Spleen (tissue), 11 donors: Measurements from ENCODE around the gene GMPPB. TPM values are rescaled to one million over a fixed set of nuclear protein-coding genes. Genes with fewer than 3 reads are reported as not detected.
"Not testable (repeated sequence)": the region's sequence is repeated elsewhere in the genome, so short reads cannot be mapped to it uniquely, and the experiment has no call there.

Experiments used
- DNase-seq: peaks from one replicate; pipeline ENCODE4 v3.0.0-alpha.2; 2020
- H3K27ac ChIP-seq, 8 donors: fragments of 200-600 bp; sonication (generic) in 7 of 8; 1 replicate in 4 of 8; 2 replicates in 4 of 8; pipeline versions ENCODE4 v1.5.0 to v1.8.0; 2016 to 2021; ENCODE audit warnings: inconsistent platforms in 4 of 8, mild to moderate bottlenecking in 4 of 8, moderate library complexity in 1 of 8
- H3K27me3 ChIP-seq, 7 donors: fragments of 200-600 bp; sonication (generic) in 6 of 7; replicated peaks in 1 of 7; 1 replicate in 4 of 7; 2 replicates in 3 of 7; pipeline versions ENCODE4 v1.5.0 to v1.8.0; 2016 to 2021; ENCODE audit warnings: inconsistent platforms in 3 of 7, mild to moderate bottlenecking in 1 of 7
- H3K36me3 ChIP-seq, 6 donors: fragments of 200-600 bp; sonication (generic) in 5 of 6; 1 replicate in 4 of 6; 2 replicates in 2 of 6; pipeline versions ENCODE4 v1.5.0 to v1.8.0; 2016 to 2021; ENCODE audit warnings: inconsistent platforms in 2 of 6
- H3K4me1 ChIP-seq, 6 donors: fragments of 200-600 bp; sonication (generic) in 5 of 6; 1 replicate in 3 of 6; 2 replicates in 3 of 6; pipeline versions ENCODE4 v1.5.0 to v1.8.0; 2016 to 2021; ENCODE audit warnings: inconsistent platforms in 3 of 6
- H3K4me3 ChIP-seq, 8 donors: fragments of 200-600 bp; sonication (generic) in 7 of 8; 1 replicate in 4 of 8; 2 replicates in 4 of 8; pipeline versions ENCODE4 v1.5.0 to v1.8.0; 2016 to 2021; ENCODE audit warnings: inconsistent platforms in 4 of 8, mild to moderate bottlenecking in 4 of 8, moderate library complexity in 2 of 8
- H3K9me3 ChIP-seq, 8 donors: fragments of 200-600 bp; sonication (generic) in 7 of 8; 1 replicate in 4 of 8; 2 replicates in 4 of 8; pipeline versions ENCODE4 v1.5.0 to v1.8.0; 2016 to 2021; ENCODE audit warnings: inconsistent platforms in 4 of 8
- CTCF ChIP-seq, 11 experiments: fragments of 200-600 bp in 7 of 11; fragments of 450-650 bp in 4 of 11; sonication (generic) in 4 of 11; IDR thresholded peaks in 8 of 11; conservative IDR thresholded peaks in 3 of 11; 1 replicate in 7 of 11; 2 replicates in 4 of 11; pipeline versions ENCODE4 v1.4.0 to v1.8.0; 2016 to 2021; ENCODE audit warnings: antibody characterized with exemption in 11 of 11, inconsistent platforms in 4 of 11, mild to moderate bottlenecking in 1 of 11
- POLR2A ChIP-seq, 3 donors: fragments of 450-650 bp; IDR thresholded peaks; one replicate each; pipeline ENCODE4 v1.5.1; 2017; ENCODE audit warnings: antibody characterized with exemption in 3 of 3, mild to moderate bottlenecking in 1 of 3
- POLR2AphosphoS5 ChIP-seq, 3 donors: sonication (generic); formaldehyde crosslinking; IDR thresholded peaks; one replicate each; pipeline ENCODE4 v1.5.1; 2017; ENCODE audit warnings: antibody characterized with exemption in 3 of 3
- WGBS, 5 donors: extraction: QIAGEN DNeasy Blood & Tissue Kit in 3 of 5; methylation state at CpG; one replicate each; pipeline versions ENCODE4 v1.1.5 to v1.1.7; 2013 to 2018; 5-methylcytosine and 5-hydroxymethylcytosine counted together
- intact Hi-C: fragments of 100-400 bp; cut with DNase I; formaldehyde crosslinking; loops from one replicate; pipeline ENCODE4 v1.15.0; 2023; ENCODE audit warnings: low total_unique reads
- polyA plus RNA-seq, 3 donors: library from polyadenylated mRNA; stranded (reverse); fragments of 200-250 nt; gene quantifications; one replicate each; pipeline ENCODE4 v1.2.1, GENCODE V29; 2013
- total RNA-seq, 7 donors: library from RNA; depleted of rRNA in 3 of 7; stranded (reverse); fragments of >200 nt in 3 of 7; fragmentation: NEBNext Ultra II Directional in 4 of 7; extraction: Animal tissue kit (Norgen Biotek cat#: 25700) in 4 of 7; gene quantifications; one replicate each; pipeline versions ENCODE4 v1.1.0 to v1.2.1, GENCODE V29; 2016 to 2021
- donor health status: healthy with polysubstance abuse.
- donor health status: DM: no; HTN: no; CAD: no; lungs with moderate emphysema.
- donor health status: DM: no; HTN: no; CAD: no.
- donor health status: Bipolar disorder and iron deficiency.
- donor health status: healthy.
- donor health status: DM: no; HTN: no; CAD: no.
- donor health status: DM: yes; HTN: yes; CAD: no.

Gene GMPPB
- total and polyA plus RNA-seq, 10 donors, result 10.8 to 34.3 (median 26.7) TPM

GRCh38 chr3:49699281-49699979, 24.3 kb downstream of the GMPPB start:
- Histone ChIP-seq H3K4me1 (peaks cover 0 to 13% (median 5%) of the 10 kb centered on the region in 6 donors), H3K27ac (no peak overlapping the region), H3K36me3 (peaks cover 0 to 79% (median 53%) of the 10 kb centered on the region in 6 donors), H3K9me3 (no peaks in the 10 kb centered on the region), H3K4me3 (no peak overlapping the region), H3K27me3 (no peaks in the 10 kb centered on the region)
- no peak for DNase-seq
- 89 to 96% (median 92%) methylated on average over 9 to 16 of the region's 16 CpGs for WGBS, 5 donors
- TF ChIP-seq CTCF (IDR thresholded peaks at IDR 0.05 in 8 of 11, conservative IDR thresholded peaks at IDR 0.05 in 3 of 11) (no peak), POLR2AphosphoS5 (IDR thresholded peaks at IDR 0.05) (peak in 1 of 3 donors; percentile 12), POLR2A (IDR thresholded peaks at IDR 0.05) (no peak)
- intact Hi-C loops, result no loop called here

GRCh38 chr3:49695350-49696015, 28.3 kb downstream of the GMPPB start:
- H3K27ac ChIP-seq, intact Hi-C loops: not testable (repeated sequence)
- 84 to 94% (median 89%) methylated on average over 4 of the region's 4 CpGs; no CpG with 5 or more reads in 2 of the 5 donors for WGBS, 5 donors

GRCh38 chr3:49694409-49695070, 29.2 kb downstream of the GMPPB start:
- DNase-seq, H3K27ac ChIP-seq, H3K27me3 ChIP-seq, H3K9me3 ChIP-seq, H3K4me3 ChIP-seq, intact Hi-C loops: not testable (repeated sequence)
- Histone ChIP-seq H3K4me1 (peaks cover 15 to 37% (median 26%) of the 10 kb centered on the region in 6 donors), H3K36me3 (peaks cover 0 to 35% (median 19%) of the 10 kb centered on the region in 6 donors)
- WGBS, 5 donors, result 77 to 86% (median 82%) methylated on average over 5 to 6 of the region's 6 CpGs

More at GRCh38 chr3:49695350-49696015, 28.3 kb downstream of the GMPPB start:
- Histone ChIP-seq H3K4me1 (peaks cover 11 to 27% (median 17%) of the 10 kb centered on the region in 6 donors), H3K36me3 (peaks cover 0 to 44% (median 27%) of the 10 kb centered on the region in 6 donors)
- DNase-seq, H3K27me3 ChIP-seq, H3K4me3 ChIP-seq, H3K9me3 ChIP-seq: not testable (repeated sequence)

GRCh38 chr3:49691481-49691880, 32.3 kb downstream of the GMPPB start:
- 85 to 100% (median 92%) methylated on average over 1 to 3 of the region's 3 CpGs for WGBS, 5 donors
- H3K27me3 ChIP-seq, result peaks cover 0 to 12% (median 0%) of the 10 kb centered on the region in 7 donors
- intact Hi-C loops, DNase-seq, H3K9me3 ChIP-seq, H3K36me3 ChIP-seq, H3K27ac ChIP-seq: not testable (repeated sequence)
- H3K4me3 ChIP-seq, result peak overlapping the region in 1 of 8 donors; percentile 97
- H3K4me1 ChIP-seq, result peaks cover 23 to 56% (median 41%) of the 10 kb centered on the region in 6 donors

GRCh38 chr3:49690856-49691255, 32.9 kb downstream of the GMPPB start:
- H3K27ac ChIP-seq, DNase-seq, intact Hi-C loops, H3K36me3 ChIP-seq, H3K9me3 ChIP-seq: not testable (repeated sequence)
- WGBS, 5 donors, result 90 to 95% (median 94%) methylated on average over 3 of the region's 3 CpGs
- peaks cover 23 to 62% (median 47%) of the 10 kb centered on the region in 6 donors for H3K4me1 ChIP-seq
- peak overlapping the region in 2 of 8 donors; percentile 97 to 99 for H3K4me3 ChIP-seq
- H3K27me3 ChIP-seq, result peaks cover 0 to 18% (median 0%) of the 10 kb centered on the region in 7 donors

- Histone ChIP-seq H3K4me1 (peaks cover 23 to 66% (median 49%) of the 10 kb centered on the region in 6 donors), H3K27ac (peak overlapping the region; percentile 72 to 91 (median 84)), H3K27me3 (peaks cover 0 to 22% (median 0%) of the 10 kb centered on the region in 7 donors), H3K4me3 (peak overlapping the region; percentile 86 to 100 (median 98))
- intact Hi-C loops, DNase-seq, H3K36me3 ChIP-seq, H3K9me3 ChIP-seq: not testable (repeated sequence)
- 9 to 15% (median 10%) methylated on average over 14 to 16 of the region's 16 CpGs for WGBS, 5 donors
Measured at GRCh38 chr3:49689908-49690624, 33.7 kb downstream of the GMPPB start.
